Fibroblast of skin of left quadriceps (primary cell): ENCODE results near the gene SYNPO.

Experiments used
- DNase-seq, 2 experiments: peaks; one replicate each; pipeline ENCODE4 v3.0.0-alpha.2; 2013; ENCODE audit warnings: low read depth in 2 of 2

The SYNPO gene

DNA sequence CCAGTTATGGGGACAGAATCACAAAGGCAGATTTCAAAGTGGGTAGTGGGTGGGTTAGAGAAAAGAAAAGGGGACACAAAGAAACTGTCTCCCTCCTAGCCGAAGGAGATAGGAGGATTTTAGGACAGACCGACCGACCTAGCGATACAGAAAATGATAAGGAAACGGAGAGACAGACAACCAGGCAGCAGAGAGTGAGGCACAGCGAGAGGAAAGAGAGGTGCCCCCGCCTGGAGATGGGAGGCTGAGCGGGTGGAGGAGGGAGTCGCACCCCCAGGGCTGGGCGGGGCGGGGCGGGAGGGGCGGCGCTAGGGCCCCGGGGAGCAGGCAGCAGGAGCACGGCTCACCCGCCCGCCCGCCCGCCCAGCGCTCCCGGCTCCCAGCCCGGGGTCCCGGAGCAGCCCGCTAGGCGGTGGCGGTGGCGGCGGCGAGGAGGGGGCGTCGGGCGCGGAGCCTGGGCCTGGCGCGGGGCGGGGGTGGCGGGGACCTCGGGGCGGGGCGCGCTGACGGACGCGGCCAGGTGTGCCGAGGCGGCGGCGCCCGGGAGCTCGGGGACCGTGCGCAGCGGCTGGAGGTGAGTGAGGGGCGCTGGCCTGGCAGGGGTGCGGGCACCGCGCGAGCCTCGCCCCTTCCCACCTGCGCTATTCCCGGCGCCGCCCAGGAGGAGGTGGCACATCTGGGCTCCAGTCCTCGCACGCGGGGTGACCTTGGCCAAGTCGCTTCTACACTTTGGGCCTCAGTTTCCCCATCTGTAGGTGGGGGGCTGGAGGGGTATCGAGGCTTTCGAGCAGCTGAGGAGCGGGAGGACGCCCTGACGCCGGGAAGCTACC lies 15.9 kb upstream of the SYNPO start:
- DNase-seq, result no peak

DNA sequence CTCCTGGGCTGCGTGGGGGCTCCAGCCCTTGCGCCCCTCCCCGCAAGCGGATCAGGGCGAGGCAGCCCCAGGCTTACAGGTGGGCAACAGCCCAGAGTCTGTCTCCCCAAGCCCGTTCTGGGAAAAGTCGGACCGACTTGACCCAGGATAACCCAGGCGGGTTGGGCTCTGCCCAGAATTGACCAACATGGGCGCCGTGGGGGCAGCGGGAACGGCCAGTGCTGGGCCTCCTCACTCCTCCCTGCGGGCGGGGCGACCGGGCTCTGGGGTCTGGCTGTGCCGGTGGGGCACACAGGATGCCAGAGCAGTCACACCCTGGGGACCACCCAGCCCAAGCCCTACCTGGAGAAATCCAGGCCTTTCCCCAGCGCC lies 15.3 kb upstream of the SYNPO start:
- DNase-seq, result no peak

DNA sequence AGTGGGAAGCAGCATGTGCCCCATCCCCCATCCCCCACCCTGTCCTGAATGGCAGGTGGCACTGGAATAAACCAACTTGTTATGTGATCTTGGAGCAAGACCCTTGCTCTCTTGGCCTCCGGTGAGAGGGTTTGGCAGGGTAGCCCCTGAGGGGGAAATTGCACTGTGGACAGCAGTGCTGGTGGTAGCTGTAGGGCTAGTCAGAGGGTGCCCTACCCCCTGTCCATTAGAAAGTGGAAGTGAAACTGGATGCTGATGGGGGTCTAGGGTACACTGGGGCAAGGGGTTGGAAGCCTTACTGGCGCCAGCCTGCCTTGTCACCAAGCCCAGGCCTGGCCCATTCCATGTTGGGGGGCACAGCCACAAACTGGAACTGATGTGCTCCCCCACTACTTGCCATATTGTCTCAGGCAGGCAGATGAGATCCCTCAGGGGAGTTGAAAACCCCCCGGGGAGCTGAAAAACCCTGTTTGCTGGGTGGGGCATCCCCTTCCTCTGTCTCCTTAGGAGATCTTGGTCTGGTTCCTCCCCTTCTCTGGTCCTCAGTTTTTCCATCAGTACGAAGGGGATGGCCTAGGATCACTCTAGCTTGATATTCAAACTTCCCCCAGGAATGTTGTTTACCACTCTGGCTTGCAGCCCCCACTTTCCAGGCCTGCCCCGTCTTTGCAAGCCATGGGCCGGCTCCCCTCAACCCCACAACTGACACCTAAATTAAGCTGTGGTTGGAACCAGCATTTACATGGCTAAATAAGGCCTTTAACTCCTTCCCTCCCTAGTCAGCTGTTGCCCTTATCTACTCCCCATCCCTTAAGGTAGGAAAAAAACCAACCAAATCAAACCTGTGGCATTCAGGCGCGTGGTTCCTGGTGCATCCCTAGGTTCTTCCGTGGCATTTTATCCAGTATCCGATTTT lies 14.4 kb upstream of the SYNPO start:
- DNase-seq, result no peak

DNA sequence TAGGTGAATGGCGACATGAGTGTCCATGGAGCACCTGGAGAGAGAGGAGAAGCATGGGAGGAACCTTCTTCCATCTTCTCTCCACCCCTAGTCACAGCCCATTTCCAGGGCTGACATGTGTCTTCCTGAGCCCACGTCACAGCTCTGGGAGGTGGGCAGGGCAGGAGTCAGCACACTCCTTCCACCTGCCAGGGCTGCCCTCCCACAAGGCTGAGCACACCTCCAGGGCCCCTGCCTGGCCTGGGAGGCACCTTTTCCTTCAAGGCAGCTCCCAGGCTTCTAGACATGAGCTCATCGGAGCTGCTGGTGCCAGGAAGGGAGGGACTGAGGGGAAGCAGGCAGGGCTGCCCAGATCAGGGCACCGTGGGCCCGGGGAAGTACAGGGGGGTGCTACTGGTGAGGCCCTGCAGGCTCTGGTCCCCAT lies 13.6 kb upstream of the SYNPO start:
- DNase-seq, result no peak

DNA sequence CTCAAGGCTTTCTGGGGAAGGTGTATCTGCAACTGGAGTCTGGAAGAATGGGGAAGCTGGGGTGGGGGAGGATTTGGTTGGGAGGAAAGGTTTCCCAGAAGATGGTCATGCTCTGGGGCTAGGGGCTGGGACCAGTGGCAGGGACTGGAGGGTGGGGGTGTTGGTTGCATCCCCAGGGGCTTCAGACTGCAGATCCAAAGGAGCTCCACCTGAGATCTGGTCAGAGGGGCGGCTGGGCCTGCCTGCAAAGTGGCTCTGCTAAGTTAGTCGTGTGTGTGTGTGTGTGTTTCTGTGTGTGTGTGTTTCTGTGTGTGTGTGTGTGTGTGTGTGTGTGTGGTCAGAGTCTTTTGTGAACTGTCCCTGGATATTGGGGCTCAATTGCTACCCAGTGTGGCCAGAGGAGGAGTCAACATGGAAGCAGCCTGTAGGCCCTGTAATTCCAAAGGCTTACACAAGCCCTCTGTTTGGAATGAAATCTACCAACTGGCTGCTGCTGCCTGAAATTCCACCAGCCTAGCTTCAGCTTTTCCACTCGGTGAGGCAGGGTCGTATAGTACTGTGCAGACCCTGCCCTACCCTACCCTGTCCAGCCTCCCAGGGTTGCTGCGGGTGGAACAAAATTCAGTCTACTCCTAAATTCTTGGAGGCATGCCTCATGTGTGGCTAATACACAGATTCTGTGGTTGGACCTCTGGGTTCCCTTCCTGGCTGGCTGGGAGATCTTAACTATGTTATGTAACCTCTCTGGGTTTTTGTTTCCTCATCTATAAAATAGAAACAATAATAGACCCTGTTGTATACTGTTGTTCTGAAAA lies 12.5 kb upstream of the SYNPO start:
- no peak for DNase-seq

DNA sequence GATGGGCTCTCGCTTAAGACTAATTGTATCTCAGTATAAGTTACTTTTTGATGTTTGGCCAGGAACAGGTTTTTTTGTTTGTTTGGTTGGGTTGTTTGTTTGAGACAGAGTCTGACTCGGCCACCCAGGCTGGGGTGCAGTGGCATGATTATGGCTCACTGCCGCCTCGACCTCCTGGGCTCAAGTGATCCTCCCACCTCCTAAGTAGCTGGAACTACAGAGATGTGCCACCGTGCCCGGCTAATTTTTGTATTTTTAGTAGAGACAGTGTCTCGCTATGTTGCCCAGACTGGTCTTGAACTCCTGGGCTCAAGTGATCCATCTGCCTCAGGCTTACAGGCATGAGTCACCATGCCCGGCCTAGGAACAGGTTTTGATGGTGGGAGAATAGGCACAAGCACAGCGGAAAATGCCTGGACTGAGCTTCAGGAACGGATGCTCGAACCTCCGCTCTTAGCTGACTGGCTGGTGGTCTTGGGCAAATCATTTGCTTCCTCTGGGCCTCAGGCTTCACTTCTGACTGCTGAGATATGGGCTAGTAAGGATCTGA lies 11.4 kb upstream of the SYNPO start:
- DNase-seq, result no peak

DNA sequence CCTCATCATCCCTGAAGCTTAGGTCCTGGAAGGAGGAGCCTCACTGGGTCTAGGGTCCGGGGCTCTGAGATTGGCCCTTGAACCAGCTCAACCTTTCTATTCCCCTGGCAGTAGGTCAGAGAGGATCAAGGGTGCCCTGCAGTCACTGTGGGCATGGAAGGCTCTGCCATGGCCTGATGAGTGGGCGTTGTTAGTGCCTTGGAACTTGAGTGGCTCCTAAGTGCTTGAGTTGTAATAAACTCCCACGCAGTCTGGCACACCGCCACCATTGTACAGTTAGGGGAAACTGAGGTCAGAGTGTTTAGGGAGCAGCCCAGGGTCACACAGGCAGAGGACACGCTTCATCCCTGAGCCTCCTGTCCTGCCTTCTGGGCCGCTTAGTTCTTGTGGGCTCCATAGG lies 10.4 kb upstream of the SYNPO start:
- no peak for DNase-seq

DNA sequence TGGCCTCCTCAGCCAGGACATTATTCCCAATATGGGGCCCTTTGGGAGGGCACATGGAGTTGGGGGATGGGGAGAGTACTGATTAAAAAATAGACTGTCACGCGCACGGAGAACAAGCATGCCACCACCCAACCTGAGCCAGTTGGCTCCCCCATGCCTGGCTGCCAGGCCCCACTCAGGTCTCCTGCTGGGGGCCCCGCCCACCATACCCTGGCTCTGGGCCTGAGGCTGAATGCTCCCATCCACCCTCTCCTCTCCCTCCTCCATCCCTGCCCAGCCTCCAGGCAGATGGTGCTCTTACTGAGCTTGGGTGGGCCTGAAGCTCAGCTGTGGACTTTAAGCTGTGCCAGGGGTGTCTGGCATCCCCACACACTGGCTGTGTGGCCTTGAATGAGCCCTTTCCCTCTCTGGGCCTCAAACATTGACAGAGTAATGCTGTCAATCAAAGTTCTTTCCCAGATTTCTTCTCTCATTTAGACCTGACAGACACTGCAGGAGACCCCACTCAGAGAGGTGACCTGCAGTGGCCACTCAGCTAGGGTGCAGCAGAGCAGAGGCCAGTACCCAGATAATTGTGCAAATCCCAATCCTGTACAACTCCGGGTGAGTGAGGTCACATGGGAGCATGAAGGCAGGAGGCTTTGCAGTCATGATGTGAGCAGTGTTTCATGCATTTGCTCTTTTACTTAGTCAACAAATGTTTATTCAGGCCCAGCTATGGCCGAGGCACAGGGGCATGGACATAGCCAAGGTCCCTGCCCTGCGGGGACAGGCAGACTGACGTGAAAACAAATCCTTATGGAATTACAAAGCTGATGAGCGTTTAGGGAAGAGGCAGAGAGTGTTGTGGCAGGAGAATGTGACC lies 9.8 kb upstream of the SYNPO start:
- no peak for DNase-seq

DNA sequence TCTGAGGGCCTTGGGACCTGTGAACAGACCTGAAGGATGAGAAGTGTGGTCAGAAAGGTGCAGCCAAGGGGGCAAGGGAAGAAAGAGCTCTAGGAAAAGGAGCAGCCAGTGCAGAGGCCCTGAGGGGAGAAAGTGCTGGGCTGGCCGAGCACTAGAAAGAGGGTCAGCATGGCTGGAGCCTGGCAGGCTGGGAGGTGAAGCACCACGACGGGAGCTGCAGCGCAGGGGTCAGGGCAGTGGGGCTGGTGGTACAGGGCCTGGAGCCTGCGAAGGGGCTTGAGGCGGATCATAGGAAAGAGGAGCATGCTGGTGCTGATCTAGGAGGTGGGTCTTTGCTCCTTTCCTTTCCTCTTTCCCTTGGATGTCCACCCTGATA lies 9.1 kb upstream of the SYNPO start:
- no peak for DNase-seq

DNA sequence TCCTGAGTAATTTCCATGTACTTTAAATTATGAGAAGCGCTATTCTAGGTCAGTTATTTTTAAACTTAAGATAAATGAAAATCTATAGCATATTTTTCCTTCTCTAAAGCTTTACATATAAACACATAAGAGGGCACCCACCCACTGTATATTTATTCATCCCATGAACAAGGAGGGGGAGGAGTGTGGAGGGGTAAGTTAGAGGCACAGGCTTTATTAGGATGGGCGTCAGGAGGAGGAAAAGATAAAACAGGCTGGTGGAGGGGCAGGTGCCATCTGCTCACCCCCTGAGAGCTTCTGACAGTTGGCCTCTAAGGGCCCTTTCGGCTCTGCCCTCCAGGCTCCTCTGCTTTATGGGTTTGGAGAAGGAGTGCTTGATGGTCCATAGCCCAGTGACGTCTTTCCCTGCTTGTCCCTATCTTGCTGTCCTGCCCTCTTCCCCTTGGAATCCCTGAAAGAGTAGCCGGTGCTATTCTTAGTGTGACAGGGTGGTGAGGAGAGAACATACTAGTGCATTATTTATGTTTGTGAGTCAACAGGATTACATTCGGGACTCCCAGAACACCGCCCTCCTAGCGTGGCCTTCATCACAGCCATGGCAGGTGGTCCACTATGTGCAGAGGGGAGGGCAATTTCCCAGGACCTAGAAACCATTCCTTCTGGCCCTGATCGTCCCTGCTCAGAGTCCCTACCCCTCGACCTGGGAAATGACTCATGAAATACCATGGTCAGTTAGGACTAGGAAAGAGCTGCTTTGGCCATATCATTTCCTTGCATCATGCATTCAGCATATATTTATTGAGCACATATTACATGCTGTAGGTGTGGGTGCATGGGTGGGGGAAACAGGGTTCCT lies 7.9 kb upstream of the SYNPO start:
- no peak for DNase-seq

DNA sequence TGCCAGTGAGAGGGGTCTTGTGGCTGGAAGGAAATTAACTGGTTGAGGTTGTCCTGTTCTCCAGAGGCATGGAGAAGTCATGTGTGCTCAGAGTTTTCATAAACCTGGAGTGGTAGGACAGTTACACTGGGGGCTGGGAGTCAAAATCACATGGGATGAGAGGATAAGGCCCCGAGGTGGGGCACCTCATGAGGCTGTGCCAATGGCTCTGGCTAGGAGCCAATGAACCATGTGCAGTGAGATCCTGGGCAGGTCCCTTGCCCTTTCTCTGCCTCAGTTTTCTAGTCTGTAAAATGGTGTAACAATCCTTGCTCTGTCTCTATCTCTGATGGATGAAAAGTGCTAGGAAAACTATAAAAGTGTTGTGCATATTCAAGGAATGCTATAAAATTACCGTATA lies 7.0 kb upstream of the SYNPO start:
- no peak for DNase-seq

DNA sequence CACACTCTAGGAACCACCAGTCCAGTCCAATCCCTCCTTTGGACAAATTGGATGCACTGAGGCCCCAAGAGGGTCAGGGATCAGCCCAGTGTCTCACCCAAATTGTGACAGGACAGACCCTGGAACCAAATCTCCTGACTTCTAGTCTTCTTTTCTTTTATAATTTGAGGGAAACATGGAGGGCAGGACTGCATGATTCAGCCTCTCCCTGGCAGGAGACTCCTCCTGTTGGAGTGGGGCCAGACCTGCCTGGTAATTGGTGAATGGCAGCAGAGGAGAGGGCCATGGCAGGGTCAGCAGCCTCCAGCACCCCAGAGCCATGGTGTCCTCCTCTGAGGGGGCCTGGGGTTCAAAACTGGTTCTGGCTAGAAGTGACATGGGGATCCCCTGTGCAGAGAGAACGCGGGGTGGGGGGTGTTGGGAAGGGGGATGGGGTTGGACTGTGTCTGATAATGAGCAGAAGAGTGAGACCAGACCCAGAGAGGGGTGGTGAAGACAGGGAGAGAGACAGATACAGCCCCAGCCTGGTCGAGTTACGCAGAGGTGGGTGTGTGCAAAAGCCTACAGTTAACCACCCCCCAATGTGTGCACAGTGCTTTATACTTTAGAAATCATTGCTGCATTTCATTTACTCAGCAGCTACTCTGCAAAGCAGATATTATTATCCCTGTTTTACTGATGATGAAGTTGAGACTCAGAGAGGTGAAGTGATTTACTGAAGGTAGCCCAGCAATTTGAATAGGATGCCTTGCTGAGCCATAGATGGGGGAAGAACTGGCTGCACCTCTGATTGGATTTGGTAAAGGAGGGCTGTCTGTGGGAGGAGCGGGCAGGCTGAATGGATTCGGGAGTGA lies 3.8 kb upstream of the SYNPO start:
- no peak for DNase-seq

DNA sequence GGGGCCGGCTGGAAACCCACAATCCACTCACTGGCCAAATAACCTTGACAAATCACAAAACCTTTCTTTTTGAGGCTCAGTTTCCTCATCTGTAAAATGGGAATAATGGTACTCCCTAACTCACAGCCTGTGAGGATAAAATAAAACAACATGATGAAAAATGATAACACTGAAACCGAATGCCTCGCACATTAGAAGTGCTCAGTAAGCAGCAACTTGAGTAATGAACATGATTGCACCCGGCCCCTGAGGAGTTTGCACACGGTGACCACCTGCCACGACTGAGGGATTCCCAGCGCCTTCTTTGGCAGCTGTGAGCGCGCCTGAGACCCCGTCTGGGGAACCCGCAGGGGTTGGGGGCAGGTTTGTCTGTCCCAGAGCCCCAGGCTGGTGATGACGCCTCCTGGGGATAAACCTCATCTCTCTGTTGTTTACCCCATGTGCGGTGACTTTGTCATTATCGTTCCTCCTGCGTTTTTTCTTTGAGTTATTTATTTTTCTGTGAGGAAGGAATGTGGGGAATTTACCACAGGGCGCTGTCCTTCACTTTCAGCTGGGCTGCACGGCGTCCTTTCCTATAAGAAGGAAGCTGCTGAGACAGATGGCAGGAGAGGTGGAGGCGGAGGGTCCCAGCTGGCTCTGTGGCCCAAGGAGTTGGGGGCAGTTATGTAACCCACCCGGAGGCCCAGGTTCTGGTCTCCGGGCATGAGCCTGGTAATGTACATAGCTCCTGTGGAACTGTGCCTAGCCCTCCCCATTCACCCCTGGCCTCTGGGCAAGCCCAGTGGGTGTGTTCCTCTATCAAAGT lies 3.0 kb upstream of the SYNPO start:
- peak; percentile 76 to 78 for DNase-seq

DNA sequence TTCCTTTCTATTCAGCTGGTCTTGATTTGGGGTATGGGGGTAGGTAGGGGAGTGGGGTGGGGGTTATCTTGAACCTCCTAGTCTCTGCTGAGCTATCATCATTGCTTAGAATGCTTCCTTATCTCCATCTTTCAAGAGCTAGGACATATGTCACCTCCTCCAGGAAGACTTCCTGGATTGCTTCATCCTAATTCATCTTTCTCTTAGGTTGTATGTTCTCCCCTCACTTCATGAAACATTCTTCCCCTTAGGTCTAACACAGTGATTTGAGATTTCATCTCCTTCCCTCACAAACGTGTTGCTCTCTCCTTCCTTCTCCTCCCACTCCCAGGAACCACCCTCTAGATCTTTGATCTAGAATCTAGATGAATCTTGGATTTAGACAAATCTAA lies 2.4 kb upstream of the SYNPO start:
- no peak for DNase-seq

DNA sequence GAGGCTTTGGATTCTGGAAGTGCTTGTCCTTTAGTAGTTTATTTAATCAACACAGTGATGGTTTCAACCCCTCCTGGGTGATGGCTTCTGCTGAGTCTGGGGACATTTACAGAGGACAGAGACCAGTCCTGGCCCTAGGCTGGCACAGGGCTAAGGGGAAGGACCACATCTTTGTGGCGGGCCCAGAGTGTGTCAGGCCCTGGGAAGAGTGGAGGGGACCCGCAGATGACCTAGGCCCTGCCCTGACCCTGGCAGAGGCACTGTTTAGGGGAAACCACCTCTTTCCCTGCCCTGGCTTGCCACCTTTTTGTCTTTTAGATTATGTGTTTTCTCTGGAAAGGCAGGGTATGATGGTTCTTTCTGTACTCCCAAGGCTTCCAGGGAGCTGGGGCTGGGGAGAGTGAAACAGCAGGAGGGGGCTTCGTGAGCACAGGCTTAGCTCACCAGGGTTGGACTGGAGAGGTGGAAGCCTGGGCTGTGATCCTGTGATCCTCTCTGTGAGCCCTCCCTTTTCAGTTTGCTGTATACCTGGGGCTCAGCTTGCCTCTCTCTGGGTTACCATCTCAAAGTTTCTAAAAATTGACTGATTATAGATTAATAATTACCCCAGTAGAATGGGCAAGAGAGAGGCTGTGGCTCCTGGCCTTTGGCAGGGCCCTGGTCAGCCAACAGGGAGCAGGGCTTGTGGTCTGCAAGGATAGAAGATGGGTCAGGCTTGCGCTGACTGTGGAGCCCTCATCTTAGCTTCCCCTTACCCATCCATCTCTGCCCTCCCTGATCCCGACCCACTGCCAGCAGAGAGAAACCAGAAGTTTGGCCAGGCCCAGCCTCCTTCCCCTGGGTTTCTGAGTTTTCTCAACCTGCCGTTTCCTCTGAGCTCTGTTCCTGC lies 1.7 kb upstream of the SYNPO start:
- no peak for DNase-seq

DNA sequence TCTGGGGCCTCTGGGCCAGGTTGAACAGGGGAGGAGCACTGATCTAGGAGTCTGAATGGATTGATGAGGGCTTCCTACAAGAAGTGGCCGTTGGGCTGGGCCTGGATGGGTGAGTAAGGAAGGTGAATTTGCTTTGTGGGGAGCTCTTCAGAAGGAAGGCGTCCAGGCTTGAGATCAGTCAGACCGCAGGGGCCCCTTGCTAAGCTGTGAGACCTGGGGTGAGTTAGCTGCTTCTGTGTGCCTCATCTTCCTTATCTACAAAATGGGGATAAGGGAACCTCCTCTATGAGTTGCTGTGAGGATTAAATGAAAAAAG lies 1.1 kb upstream of the SYNPO start:
- DNase-seq, result no peak

DNA sequence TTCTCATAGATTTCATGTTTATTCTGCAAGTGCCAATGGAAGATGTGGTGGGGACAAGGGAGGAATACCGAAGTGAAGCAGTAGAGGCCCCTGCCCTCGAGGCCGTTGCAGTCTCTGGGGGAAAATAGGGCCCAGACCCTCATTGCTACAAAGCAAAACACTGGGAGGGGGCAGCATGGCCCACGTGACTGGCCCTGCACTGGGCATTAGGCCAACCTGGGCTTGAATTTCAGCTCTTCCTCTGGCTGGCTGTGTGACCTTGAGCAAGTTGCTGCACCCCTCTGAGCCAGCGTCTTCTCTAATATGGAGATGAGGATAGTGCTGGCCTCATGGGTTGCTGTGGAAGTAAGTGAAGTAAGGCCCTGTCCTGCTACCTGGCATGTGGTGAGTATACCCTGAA lies 709 bp upstream of the SYNPO start:
- no peak for DNase-seq
